Adrenal gland (tissue), 5 donors: ENCODE data around the gene SLF1.

Source experiments
- CTCF ChIP-seq, 6 experiments: fragments of 450-650 bp in 4 of 6; fragments of 200-600 bp in 2 of 6; sonication (generic) in 1 of 6; IDR thresholded peaks; 1 replicate in 5 of 6; 2 replicates in 1 of 6; pipeline versions ENCODE4 v1.5.1 to v1.8.0; 2016 to 2021; ENCODE audit warnings: antibody characterized with exemption in 6 of 6, mild to moderate bottlenecking in 2 of 6, moderate library complexity in 1 of 6
- POLR2A ChIP-seq, 2 donors: fragments of 450-650 bp; IDR thresholded peaks; one replicate each; pipeline ENCODE4 v1.6.1; 2017; ENCODE audit warnings: antibody characterized with exemption in 2 of 2, mild to moderate bottlenecking in 2 of 2, moderate library complexity in 1 of 2
- donor health status: DM: no; HTN: no; CAD: no.

DNA sequence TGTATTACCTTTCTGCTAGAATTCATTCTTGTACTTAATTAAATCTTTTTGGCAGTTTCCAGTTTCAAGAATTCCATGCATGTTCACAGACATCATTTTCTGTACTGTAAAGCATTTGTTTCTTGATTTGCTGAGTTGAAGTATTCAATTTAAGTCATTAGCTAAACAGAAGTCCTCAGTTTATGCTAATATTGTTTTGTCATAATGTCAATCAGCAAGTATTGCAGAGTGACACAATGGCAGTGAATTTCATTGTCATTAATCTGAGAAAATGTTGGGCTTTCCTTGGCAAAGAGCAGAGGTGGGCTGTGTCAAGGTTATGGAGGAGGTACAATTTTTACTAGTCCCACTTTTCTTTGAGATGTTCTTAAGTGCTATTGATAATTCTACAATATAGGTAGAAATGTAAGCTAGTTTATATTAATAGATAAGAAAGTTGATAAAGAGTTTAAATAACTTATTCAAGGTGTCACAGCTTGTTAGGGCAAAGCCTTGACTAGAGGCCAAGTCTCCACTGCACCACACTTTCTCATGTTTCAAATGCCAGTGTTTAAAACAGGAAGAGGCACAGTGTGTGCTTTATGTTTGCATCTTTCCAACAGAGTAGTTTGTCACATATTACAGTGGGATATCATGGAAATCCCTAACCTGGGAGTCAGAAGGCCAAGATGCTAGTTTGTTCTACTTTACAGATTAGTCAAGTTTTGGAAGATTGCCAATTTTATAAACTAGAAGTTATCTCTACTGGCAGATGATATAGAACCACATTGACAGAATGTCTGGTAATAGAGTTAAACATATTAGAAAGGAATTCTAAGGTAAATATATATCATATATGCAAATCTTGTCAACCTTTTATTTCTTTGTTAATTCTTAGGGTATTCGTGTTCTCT is 56.3 kb downstream of the SLF1 start:
- TF ChIP-seq CTCF (IDR thresholded peaks at IDR 0.05) (no peak), POLR2A (IDR thresholded peaks at IDR 0.05) (no peak)
